Measurements from ENCODE around the gene ELOA.

The ELOA gene

DNA sequence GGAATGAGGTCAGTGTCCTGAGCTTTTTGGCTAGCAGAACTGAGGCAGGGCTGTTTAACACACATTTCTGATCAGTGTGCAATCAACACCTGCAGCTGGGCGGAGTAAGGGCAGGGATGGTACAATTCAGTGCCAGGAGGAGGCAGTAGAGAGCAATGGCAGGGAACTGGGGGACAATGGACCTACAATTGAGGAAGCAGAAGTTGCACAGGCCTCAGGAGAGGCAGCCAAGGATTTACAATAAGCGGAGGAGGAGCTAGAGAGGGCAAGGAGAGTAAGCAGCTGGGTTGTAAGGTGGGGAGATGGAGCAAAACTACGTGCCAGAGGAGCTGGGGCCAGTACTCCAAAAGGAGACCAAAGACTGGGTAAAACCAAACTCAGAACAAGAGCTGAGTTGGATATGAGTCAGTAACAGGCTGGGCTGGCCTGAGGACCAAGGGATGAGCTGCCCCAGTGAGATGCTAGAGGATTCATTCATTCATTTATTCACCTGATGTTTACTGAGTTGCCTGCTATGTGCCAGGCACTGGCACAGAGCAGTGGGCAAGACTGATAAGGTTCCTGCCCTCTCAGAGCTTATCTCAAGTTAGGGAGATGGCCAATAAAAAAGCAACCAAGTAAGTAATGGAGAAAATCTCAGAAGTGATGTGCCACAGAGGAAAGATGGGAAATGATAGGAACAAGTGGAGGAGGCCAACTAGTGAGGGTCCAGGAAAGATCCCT, 67.7 kb downstream of the ELOA start:
- no peak for TF ChIP-seq SIN3A (IDR thresholded peaks at IDR 0.05; ENCODE audit: borderline replicate concordance, insufficient read depth, low read length)
- no peak for TF ChIP-seq TAF1 (IDR thresholded peaks at IDR 0.05; ENCODE audit: borderline replicate concordance, insufficient read depth, low read length)
- TF ChIP-seq FOXP2 (optimal IDR thresholded peaks at IDR 0.05; ENCODE audit: borderline replicate concordance, extremely low read depth, extremely low read length, insufficient read depth), result no peak
- TF ChIP-seq, protein P1, sequence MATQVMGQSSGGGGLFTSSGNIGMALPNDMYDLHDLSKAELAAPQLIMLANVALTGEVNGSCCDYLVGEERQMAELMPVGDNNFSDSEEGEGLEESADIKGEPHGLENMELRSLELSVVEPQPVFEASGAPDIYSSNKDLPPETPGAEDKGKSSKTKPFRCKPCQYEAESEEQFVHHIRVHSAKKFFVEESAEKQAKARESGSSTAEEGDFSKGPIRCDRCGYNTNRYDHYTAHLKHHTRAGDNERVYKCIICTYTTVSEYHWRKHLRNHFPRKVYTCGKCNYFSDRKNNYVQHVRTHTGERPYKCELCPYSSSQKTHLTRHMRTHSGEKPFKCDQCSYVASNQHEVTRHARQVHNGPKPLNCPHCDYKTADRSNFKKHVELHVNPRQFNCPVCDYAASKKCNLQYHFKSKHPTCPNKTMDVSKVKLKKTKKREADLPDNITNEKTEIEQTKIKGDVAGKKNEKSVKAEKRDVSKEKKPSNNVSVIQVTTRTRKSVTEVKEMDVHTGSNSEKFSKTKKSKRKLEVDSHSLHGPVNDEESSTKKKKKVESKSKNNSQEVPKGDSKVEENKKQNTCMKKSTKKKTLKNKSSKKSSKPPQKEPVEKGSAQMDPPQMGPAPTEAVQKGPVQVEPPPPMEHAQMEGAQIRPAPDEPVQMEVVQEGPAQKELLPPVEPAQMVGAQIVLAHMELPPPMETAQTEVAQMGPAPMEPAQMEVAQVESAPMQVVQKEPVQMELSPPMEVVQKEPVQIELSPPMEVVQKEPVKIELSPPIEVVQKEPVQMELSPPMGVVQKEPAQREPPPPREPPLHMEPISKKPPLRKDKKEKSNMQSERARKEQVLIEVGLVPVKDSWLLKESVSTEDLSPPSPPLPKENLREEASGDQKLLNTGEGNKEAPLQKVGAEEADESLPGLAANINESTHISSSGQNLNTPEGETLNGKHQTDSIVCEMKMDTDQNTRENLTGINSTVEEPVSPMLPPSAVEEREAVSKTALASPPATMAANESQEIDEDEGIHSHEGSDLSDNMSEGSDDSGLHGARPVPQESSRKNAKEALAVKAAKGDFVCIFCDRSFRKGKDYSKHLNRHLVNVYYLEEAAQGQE (IDR thresholded peaks at IDR 0.05; ENCODE audit: insufficient read depth in 1 of 2, low read depth in 2 of 2, low read length in 2 of 2), result no peak
- TF ChIP-seq POLR2AphosphoS5 (IDR thresholded peaks at IDR 0.05; ENCODE audit: low read depth, low read length), result no peak

Data from PFSK-1 (cell line).